Measurements from ENCODE around the gene KLC1. TPM values are rescaled to one million over a fixed set of nuclear protein-coding genes. Genes with fewer than 3 reads are reported as not detected.

The KLC1 gene
- total RNA-seq, 2 donors from 2014 or later = 199 to 292 TPM

DNA sequence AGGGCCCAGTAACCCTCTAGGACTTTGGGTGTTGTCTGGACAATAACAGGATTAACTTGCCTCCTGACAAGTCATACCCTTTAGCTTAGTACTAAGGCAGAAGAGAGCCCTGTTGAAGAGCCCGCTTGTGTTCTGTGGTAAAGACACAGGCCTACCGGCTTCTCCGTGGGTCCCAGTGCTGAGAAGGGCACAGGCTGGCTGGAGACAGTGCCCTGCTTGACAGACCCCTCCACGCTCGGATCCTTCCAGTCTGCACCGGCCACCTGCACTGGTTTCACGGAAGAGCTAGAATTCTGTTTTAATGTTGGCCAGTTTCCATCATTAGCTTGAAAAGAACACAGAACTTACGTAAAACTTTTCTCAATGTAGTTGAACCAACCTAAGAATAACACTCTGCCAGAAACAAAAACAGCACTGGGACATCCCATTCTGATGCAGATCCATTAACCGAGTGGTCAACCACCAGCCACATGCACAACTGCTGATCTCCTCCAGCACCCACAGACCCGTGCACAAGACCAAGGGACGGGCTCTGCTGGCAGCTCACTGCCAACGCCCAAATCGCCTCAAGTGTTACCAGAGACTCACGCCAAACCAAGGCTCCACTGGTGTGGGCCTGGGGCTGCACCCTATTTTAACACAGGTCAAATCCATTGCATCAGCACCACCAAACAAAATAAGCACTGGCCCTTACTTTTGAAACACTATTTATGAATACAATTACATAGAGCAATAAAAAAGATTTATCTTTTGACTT, 113.7 kb downstream of the KLC1 start:
- TF ChIP-seq, protein P1, sequence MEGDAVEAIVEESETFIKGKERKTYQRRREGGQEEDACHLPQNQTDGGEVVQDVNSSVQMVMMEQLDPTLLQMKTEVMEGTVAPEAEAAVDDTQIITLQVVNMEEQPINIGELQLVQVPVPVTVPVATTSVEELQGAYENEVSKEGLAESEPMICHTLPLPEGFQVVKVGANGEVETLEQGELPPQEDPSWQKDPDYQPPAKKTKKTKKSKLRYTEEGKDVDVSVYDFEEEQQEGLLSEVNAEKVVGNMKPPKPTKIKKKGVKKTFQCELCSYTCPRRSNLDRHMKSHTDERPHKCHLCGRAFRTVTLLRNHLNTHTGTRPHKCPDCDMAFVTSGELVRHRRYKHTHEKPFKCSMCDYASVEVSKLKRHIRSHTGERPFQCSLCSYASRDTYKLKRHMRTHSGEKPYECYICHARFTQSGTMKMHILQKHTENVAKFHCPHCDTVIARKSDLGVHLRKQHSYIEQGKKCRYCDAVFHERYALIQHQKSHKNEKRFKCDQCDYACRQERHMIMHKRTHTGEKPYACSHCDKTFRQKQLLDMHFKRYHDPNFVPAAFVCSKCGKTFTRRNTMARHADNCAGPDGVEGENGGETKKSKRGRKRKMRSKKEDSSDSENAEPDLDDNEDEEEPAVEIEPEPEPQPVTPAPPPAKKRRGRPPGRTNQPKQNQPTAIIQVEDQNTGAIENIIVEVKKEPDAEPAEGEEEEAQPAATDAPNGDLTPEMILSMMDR (IDR thresholded peaks at IDR 0.05) = no peak
- TF ChIP-seq POLR2A (IDR thresholded peaks at IDR 0.05) = no peak
- no peaks in the 10 kb centered on the region for H3K27me3 ChIP-seq
- no peak overlapping the region for H3K27ac ChIP-seq
- H3K4me3 ChIP-seq = no peak overlapping the region
- peaks cover 0 to 24% of the 10 kb centered on the region in 2 donors for H3K36me3 ChIP-seq (replicated peaks in 1 of 2; ENCODE audit: insufficient read depth in 1 of 2, low read depth in 2 of 2)
- DNase-seq = no peak
- H3K9me3 ChIP-seq = no peaks in the 10 kb centered on the region
- no peaks in the 10 kb centered on the region for H3K4me1 ChIP-seq
- no peak for ATAC-seq
- intact Hi-C loops (cut with DNase I) = no loop called here
- WGBS, 2 donors = 90 to 91% methylated on average over 11 to 14 of the region's 14 CpGs

DNA sequence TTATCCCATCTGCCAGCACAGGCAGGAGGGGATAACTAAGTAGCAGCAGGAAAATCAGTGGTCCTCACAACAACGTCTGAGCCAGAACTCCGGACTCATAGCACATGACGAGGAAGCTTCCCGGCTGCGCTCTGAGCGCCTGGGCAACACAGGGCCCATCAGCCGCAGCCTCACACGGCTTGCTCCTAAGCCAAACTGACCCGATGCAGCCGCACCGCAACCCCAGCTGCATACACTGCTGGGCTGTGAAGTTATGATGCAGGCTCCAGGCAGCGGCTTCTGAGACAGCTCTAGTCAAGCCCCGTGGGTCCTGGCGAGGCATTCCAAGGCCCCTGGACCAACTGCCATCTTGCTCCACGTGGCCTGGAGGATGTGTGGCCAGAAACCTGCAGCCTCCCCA, 114.7 kb downstream of the KLC1 start:
- ATAC-seq (no peak), DNase-seq (no peak)
- H3K4me1 ChIP-seq = no peaks in the 10 kb centered on the region
- 85 to 88% methylated on average over 8 to 15 of the region's 15 CpGs for WGBS, 2 donors
- intact Hi-C loops (cut with DNase I) = no loop called here
- no peak overlapping the region for H3K4me3 ChIP-seq
- no peak overlapping the region for H3K27ac ChIP-seq
- TF ChIP-seq POLR2A (IDR thresholded peaks at IDR 0.05) = no peak
- TF ChIP-seq, protein P1 (IDR thresholded peaks at IDR 0.05) = no peak
- H3K27me3 ChIP-seq = no peaks in the 10 kb centered on the region
- no peaks in the 10 kb centered on the region for H3K9me3 ChIP-seq
- H3K36me3 ChIP-seq (replicated peaks in 1 of 2; ENCODE audit: insufficient read depth in 1 of 2, low read depth in 2 of 2) = peaks cover 0 to 20% of the 10 kb centered on the region in 2 donors

DNA sequence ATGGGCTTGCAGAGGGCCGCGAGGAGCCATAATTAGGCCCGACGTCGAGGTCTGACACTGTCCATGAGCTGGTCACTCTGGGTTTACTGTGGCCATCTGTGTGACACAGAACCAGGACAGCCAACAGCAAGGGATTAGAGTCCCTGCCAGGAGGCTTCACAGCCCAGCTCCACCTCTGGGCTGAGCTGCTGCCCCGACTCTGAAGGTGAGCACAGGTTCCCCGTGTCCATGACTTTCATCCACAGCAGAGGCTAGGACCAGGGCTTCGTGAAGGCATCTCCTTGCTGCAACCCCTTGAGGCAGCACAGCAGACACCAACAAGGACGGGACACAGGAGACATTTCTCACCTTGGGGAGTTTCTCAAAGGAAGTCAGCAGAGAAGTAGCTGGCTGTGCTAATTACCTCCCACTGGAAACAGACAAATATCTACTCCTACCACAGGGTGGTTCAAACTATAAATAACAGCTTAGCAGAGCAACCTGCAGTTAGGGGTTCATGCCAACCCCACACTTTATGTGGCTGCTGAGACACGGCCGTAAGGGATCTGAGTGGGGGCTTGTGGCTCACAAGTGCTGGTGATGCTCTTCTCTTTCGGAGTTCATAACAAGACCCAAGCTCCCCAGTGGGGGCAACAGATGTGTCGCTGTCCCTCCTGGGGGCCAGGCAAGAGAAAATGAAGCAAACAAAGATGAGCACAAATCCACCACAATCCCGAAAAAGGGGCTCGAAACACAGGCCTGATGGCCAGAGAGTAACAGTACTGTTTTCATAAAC, 115.8 kb downstream of the KLC1 start:
- H3K4me1 ChIP-seq = no peaks in the 10 kb centered on the region
- no peak for ATAC-seq
- no peaks in the 10 kb centered on the region for H3K9me3 ChIP-seq
- no peak for DNase-seq
- H3K27ac ChIP-seq = no peak overlapping the region
- intact Hi-C loops (cut with DNase I) = no loop called here
- H3K36me3 ChIP-seq (replicated peaks in 1 of 2; ENCODE audit: insufficient read depth in 1 of 2, low read depth in 2 of 2) = peaks cover 0 to 22% of the 10 kb centered on the region in 2 donors
- H3K4me3 ChIP-seq = no peak overlapping the region
- no peak for TF ChIP-seq POLR2A (IDR thresholded peaks at IDR 0.05)
- TF ChIP-seq, protein P1 (IDR thresholded peaks at IDR 0.05) = no peak
- WGBS, 2 donors = 83 to 86% methylated on average over 15 of the region's 15 CpGs
- no peaks in the 10 kb centered on the region for H3K27me3 ChIP-seq

DNA sequence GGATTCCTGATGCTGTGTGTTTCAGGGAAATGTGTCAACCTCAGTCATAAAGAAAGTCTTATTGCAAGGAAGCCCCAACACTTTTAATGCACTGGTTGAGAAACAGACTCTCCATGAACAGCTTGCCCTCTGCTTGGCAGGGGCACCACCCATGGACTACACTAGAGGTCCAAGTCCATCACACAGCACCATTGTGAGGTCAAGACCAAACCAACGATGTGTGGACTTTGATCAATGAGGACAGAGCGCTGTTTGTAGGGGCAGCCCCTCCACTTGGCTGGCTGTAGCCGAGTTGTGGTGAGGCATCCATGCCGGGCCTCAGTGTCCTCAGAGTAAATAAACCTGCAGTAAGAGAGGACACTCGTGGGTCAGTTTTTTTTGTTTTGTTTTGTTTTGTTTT, 116.4 kb downstream of the KLC1 start:
- Histone ChIP-seq H3K27me3 (no peaks in the 10 kb centered on the region), H3K4me1 (no peaks in the 10 kb centered on the region), H3K9me3 (no peaks in the 10 kb centered on the region), H3K36me3 (replicated peaks in 1 of 2; ENCODE audit: insufficient read depth in 1 of 2, low read depth in 2 of 2) (peaks cover 0 to 19% of the 10 kb centered on the region in 2 donors), H3K27ac (no peak overlapping the region), H3K4me3 (no peak overlapping the region)
- TF ChIP-seq POLR2A (IDR thresholded peaks at IDR 0.05) = no peak
- TF ChIP-seq, protein P1 (IDR thresholded peaks at IDR 0.05) = no peak
- DNase-seq = no peak
- no peak for ATAC-seq
- 72 to 75% methylated on average over 3 to 5 of the region's 5 CpGs for WGBS, 2 donors
- intact Hi-C loops (cut with DNase I) = no loop called here
